WTC11 (cell line): ENCODE results near the gene GJD3.

Source experiments
- CBFB ChIP-seq: sonication (generic); formaldehyde crosslinking; IDR thresholded peaks from 2 replicates; pipeline ENCODE4 v1.8.1; 2022; ENCODE audit warnings: mild to moderate bottlenecking, low read depth, missing genetic modification reagents
- ETV6 ChIP-seq: sonication (generic); formaldehyde crosslinking; IDR thresholded peaks from 2 replicates; pipeline ENCODE4 v1.8.1; 2022; ENCODE audit warnings: mild to moderate bottlenecking, missing genetic modification reagents
- NR2C2 ChIP-seq: sonication (generic); formaldehyde crosslinking; IDR thresholded peaks from 2 replicates; pipeline ENCODE4 v1.8.0; 2022; ENCODE audit warnings: mild to moderate bottlenecking, missing genetic modification reagents
- NR3C1 ChIP-seq: sonication (generic); formaldehyde crosslinking; conservative IDR thresholded peaks from 2 replicates; pipeline ENCODE4 v1.8.1; 2023; ENCODE audit warnings: low read depth, mild to moderate bottlenecking, missing genetic modification reagents
- TF ChIP-seq, protein P1 (sequence below): fragments of 200-600 bp; IDR thresholded peaks from 2 replicates; pipeline ENCODE4 v1.8.0; 2022; ENCODE audit warnings: antibody characterized with exemption

DNA sequence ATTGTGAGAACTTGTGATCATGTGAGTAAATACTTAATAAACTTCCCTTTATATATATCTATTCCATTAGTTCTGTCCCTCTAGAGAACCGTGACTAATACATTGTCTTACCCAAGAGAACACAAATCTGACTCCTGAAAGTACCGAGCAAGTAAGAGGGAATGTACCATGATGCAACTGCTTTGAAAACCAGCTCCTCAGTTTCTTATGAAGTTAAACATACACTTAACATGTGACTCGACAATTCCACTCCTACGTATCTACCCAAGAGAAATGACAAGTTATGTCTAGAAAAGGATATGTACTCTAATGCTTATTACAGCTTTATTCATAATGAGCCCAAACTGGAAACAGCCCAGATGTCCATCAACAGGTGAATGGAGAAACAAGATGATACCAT is 8.8 kb upstream of the GJD3 start:
- TF ChIP-seq CBFB (CRISPR knock-in tag) (no peak), NR2C2 (CRISPR knock-in tag) (no peak), ETV6 (CRISPR knock-in tag) (no peak), NR3C1 (CRISPR knock-in tag) (no peak)
- TF ChIP-seq, protein P1, sequence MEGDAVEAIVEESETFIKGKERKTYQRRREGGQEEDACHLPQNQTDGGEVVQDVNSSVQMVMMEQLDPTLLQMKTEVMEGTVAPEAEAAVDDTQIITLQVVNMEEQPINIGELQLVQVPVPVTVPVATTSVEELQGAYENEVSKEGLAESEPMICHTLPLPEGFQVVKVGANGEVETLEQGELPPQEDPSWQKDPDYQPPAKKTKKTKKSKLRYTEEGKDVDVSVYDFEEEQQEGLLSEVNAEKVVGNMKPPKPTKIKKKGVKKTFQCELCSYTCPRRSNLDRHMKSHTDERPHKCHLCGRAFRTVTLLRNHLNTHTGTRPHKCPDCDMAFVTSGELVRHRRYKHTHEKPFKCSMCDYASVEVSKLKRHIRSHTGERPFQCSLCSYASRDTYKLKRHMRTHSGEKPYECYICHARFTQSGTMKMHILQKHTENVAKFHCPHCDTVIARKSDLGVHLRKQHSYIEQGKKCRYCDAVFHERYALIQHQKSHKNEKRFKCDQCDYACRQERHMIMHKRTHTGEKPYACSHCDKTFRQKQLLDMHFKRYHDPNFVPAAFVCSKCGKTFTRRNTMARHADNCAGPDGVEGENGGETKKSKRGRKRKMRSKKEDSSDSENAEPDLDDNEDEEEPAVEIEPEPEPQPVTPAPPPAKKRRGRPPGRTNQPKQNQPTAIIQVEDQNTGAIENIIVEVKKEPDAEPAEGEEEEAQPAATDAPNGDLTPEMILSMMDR: no peak
